OCI-LY1 (cell line): Measurements from ENCODE around the gene NEGR1.

Experiments
- EZH2 ChIP-seq: fragments of 200-600 bp; sonication (generic), shearing (Covaris generic); IDR thresholded peaks from 2 replicates; pipeline ENCODE4 v1.8.0; 2017; ENCODE audit warnings: borderline replicate concordance, mixed run types, mild to moderate bottlenecking, antibody characterized with exemption, low read length, moderate library complexity, mixed read lengths
- TF ChIP-seq, protein P1 (sequence below): fragments of 200-600 bp; sonication (generic), shearing (Covaris generic); IDR thresholded peaks from 2 replicates; pipeline ENCODE4 v1.5.1; 2017; ENCODE audit warnings: mild to moderate bottlenecking, antibody characterized with exemption, low read length, moderate library complexity, mixed read lengths

DNA sequence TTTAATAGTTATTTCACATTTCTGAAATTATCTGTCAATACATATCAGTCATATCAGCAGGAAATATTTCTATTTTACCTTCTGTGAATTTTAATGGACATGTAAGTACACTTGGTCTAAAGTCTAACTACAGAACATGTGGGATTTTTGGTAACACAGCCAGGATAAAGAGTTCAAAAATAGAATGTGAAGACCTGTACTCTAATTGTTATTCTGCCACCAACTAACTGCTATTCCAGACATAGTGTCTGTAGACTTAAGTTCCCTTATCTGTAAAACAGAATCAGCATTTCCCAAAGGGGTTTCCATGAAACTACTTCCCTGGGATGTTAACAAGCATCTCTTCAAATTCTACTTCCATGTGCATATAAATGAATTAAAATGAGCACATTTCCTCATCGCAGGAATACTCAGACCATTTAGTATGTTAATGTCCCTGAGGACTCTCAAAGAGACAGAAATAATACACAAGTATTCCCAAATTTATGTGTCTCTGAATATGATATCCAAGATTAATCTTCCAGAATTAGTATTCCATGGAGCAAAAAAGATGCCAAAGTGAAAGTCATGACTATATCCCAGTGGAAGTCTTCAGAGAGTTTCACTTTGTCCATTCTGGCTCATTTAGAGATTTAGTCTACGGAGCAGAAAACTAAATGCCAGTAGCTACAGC lies 325.6 kb downstream of the NEGR1 start:
- TF ChIP-seq, protein P1, sequence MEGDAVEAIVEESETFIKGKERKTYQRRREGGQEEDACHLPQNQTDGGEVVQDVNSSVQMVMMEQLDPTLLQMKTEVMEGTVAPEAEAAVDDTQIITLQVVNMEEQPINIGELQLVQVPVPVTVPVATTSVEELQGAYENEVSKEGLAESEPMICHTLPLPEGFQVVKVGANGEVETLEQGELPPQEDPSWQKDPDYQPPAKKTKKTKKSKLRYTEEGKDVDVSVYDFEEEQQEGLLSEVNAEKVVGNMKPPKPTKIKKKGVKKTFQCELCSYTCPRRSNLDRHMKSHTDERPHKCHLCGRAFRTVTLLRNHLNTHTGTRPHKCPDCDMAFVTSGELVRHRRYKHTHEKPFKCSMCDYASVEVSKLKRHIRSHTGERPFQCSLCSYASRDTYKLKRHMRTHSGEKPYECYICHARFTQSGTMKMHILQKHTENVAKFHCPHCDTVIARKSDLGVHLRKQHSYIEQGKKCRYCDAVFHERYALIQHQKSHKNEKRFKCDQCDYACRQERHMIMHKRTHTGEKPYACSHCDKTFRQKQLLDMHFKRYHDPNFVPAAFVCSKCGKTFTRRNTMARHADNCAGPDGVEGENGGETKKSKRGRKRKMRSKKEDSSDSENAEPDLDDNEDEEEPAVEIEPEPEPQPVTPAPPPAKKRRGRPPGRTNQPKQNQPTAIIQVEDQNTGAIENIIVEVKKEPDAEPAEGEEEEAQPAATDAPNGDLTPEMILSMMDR = no peak
- no peak for TF ChIP-seq EZH2
